Activated T-helper 1 cell treated with anti-CD3 and anti-CD28 coated beads, Interleukin-2, amount 50 U/mL, for 16 hours (primary cell): ENCODE results near the gene SLC16A8.

Experiments
- DNase-seq, 2 donors: peaks; one replicate each; pipeline ENCODE4 v3.0.0-alpha.2; 2020; ENCODE audit warnings: low read depth in 1 of 2, low spot score in 1 of 2

The SLC16A8 gene

DNA sequence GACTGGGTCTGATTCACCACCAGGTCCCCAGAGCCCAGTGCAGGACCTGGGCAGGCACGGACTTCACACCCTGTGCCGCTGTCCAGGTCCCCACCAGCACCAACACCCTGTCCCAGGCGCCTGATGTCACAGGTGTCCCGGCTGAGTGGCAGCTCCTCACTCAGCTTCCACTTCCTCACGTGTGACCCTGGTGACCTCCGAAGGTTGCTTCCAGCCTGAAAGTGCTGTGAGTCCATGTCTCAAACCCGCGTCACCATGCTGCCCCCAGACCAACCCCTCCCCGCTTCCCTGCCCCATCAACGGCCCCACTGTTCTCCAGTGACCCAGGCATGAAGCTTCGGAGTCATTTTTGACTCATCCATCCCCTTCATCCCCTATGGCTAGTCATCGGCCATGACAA is 52.5 kb downstream of the SLC16A8 start:
- no peak for DNase-seq

DNA sequence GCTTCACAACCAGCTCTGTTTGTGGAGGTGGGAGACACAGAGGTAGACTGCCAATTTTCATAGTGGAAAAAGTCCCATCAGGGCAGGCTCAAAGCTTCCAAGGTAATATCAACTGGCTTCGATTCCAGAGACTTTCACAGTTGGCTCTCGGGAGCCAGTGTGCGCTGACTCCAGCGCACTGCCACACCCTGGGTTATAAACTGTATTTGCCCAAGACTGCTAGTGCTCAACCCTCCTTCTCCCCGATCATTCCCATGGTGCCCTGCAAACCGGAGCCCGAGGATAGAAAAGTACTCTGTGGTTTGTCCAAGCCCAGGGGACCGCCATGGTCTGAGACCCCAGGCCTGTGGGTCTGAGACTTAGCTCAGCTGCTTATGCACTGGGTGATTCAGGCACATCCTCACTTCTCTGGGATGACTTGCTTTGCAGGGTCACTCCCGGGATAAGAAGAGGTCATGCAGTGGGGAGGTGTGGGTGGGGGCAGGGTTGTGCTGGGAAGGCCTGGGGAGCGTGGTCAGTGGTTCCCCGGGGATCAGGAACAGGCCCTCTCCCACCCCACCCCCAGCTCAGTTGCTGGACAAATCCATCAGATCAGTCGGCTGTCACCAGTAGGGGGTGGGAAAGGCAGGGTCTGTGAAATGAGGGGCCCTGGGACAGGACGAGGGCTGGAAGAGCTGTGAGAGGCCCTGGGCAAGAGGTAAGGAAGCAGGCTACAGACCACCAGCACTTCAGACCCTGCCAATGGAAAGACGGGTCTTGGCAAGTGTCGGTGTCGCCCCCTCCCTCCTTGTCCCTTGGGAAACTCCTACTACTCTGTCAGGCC is 53.5 kb downstream of the SLC16A8 start:
- DNase-seq: no peak

- no peak for DNase-seq
Observed at GRCh38 chr22:38029901-38030300, 54.1 kb downstream of the SLC16A8 start.

GRCh38 chr22:38029370-38029769 is 54.6 kb downstream of the SLC16A8 start:
- DNase-seq: no peak

DNA sequence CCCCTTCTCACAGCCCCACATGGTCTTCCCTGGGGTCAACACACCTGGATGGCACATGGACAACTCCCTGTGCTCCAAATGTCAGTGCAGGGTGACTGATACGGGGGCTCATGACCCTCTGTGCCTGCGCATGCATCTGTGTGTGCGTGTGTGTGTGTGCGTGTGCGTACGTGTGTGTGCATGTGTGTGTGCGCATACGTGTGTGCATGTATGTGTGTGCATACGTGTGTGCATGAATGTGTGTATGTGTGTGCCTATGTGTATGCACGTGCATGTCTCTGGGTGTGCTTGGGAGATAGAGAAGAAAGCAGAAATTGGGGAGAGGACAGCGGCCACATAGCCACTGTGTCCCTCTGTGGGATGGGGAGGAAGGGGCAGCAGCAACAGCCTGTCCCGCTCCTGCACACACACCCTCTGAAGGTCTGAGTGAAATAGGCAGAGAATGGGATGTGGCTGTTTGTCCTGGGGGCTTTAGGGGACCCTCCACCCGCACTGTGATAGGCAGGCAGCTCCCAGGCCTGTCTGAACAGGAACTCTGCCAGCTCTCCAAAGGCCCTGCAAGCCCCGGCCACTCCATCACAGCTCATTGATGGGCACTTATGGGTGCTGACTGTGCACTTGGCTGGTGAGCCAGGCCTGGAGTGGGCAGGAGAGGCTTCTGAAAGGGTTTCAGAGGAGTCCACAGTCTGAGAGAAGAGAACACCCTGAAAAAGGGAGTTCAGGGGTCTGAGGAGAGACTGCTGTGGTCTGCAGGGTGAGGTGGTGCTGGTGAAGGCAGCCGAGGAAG is 55.4 kb downstream of the SLC16A8 start:
- DNase-seq: no peak
